IPS DF 19.7 (cell line): ENCODE results near the gene CHCHD6.

Experiments used
- DNase-seq: peaks from one replicate; pipeline ENCODE4 v3.0.0-alpha.2; 2013; ENCODE audit warnings: low read depth, low spot score

CHCHD6 gene

GRCh38 chr3:126704494-126705214 is 614 bp downstream of the CHCHD6 start:
- DNase-seq, result no peak

- no peak for DNase-seq
Measured at GRCh38 chr3:126706631-126707030, 2.6 kb downstream of the CHCHD6 start.

- no peak for DNase-seq
Measured at GRCh38 chr3:126711121-126711760, 7.2 kb downstream of the CHCHD6 start.

DNA sequence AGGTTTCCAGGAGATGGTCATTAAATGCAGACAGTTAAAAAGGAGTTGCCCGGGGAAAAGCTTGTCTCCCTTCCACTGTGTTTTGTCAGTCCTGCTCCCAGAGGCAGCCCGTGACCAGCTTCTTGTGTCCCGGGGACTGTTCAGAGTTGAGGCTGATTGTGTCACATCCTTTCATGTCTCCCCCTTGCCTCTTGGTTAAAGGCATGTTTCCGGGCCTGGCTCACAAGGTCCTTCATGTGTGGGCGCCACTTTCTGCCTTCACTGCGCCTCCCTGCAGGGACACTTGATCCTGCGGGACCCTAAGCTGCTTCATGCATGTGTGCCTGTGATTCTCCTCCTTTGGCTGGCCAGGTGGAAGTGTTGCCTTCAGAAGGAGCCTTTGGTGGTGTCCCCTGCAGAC is 9.2 kb downstream of the CHCHD6 start:
- no peak for DNase-seq

GRCh38 chr3:126714276-126714900 is 10.3 kb downstream of the CHCHD6 start:
- no peak for DNase-seq

- DNase-seq, result no peak
Measured at GRCh38 chr3:126714921-126715320, 10.9 kb downstream of the CHCHD6 start.

GRCh38 chr3:126715432-126715831 is 11.4 kb downstream of the CHCHD6 start:
- no peak for DNase-seq

- no peak for DNase-seq
Measured at GRCh38 chr3:126716057-126716456, 12.0 kb downstream of the CHCHD6 start.

DNA sequence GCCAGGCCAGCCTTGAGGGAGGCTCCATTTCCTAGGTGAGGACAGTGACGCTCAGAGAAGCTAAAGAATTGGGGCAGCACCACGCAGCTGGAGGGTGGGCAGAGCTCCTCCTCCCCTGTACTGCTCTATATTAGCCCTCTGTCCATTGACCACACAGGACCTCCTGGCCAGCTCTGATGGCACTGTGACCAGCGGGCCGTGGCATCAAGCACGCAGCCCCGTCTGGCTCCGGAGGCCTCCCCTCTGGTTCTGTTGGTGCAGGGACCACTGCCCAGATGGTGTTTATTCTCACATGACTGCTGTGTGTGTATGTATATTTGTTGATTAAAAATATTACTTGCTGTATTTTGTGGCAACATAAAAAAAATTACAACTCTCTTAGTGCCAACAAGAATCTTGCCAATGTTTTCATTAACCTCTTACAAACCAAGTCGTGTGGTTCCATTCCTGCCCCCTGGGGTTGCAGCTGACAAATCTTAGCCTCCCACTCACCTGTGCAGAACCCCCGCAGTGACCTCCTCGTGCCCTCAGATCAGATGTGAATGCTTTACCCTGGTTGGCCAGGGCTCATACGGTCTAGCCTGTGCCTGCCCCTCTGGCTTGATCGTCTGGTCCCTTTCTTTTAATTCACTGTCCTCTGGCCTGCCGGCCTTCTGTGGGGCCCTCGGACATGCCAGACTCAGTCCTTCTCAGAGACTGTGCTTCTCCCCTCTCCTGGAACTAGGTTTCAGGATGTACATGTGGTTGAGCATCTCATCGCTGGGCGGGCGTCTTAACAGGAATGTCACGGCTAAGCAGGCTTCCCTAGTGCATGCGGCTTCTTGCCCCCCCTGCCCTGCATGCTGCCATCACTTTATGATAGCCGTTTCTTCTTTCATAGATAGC is 14.8 kb downstream of the CHCHD6 start:
- no peak for DNase-seq

- no peak for DNase-seq
Measured at GRCh38 chr3:126720596-126720995, 16.6 kb downstream of the CHCHD6 start.

GRCh38 chr3:126721246-126721645 is 17.2 kb downstream of the CHCHD6 start:
- DNase-seq, result no peak

DNA sequence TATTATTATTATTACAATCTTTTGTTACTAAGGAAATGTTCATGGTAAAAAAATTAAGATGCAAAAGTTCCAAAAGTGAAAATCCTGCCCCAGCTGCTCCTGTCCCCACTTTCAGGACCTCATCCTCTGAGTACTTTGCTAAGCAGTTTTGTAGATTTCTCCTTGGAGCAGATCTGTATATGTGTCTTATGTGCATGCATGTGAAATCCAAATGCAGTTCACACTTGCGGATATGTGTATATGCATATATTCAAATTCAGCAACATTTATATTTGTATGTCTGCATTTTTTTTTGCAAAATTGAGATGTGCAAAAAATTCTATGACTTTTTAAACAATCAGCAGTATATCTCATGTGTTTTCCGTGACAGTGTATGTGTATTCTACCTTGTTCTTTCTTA is 19.2 kb downstream of the CHCHD6 start:
- DNase-seq, result no peak

- DNase-seq, result no peak
Measured at GRCh38 chr3:126723801-126724200, 19.8 kb downstream of the CHCHD6 start.

- no peak for DNase-seq
Measured at GRCh38 chr3:126728680-126729079, 24.6 kb downstream of the CHCHD6 start.

- DNase-seq, result no peak
Measured at GRCh38 chr3:126730376-126730775, 26.3 kb downstream of the CHCHD6 start.

- DNase-seq, result no peak
Measured at GRCh38 chr3:126731044-126731443, 27.0 kb downstream of the CHCHD6 start.

- DNase-seq, result no peak
Measured at GRCh38 chr3:126732281-126733060, 28.4 kb downstream of the CHCHD6 start.

DNA sequence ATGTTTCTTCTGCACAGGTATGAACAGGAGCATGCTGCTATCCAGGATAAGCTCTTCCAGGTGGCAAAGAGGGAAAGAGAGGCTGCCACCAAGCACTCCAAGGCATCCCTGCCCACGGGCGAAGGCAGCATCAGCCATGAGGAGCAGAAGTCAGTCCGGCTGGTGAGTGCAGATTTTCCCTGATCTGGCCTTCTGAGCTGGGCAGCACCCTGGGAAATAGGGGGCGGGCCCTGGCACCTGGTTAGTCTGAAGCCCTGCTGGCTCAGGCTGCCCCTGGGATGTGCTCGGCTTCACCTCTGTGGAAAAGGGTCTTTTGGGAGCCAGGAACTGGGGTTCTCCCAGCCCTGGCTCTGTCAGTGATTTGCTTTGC is 29.0 kb downstream of the CHCHD6 start:
- no peak for DNase-seq

GRCh38 chr3:126734106-126734723 is 30.2 kb downstream of the CHCHD6 start:
- no peak for DNase-seq

- no peak for DNase-seq
Measured at GRCh38 chr3:126737527-126737926, 33.5 kb downstream of the CHCHD6 start.

DNA sequence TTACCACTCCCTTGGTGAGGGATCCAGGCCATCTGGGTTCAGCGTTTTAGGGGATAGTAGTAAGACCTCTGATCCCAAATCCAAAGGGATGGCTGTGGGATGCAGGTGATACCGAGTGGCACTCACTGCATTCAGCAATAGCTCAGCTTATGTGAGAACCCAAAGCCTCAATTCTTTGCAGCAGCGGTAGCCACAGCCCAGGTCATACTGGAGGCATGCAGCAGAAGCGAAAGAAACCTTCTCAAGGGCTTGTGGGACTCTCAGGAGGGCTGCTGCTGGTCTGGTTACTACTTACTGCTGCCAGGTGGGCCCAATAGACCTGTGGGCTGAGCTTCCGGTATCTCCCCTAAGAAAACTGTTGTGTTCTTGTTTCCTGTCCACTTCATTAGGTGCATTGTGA is 38.0 kb downstream of the CHCHD6 start:
- no peak for DNase-seq
